H7 (cell line): Measurements from ENCODE around the gene ABLIM3. TPM values are rescaled to one million over a fixed set of nuclear protein-coding genes. Genes with fewer than 3 reads are reported as not detected.

Source experiments
- DNase-seq: peaks from one replicate; pipeline ENCODE4 v3.0.0; 2012
- H3K27me3 ChIP-seq: 2 replicates; pipeline ENCODE4 v1.6.0; 2011; ENCODE audit warnings: mild to moderate bottlenecking, low read length; ENCODE audit not compliant: control insufficient read depth, insufficient read depth
- H3K36me3 ChIP-seq: replicated peaks from 2 replicates; pipeline ENCODE4 v1.5.1; 2011; ENCODE audit warnings: low read length; ENCODE audit not compliant: control insufficient read depth, insufficient read depth
- H3K4me3 ChIP-seq: 2 replicates; pipeline ENCODE4 v1.5.1; 2011; ENCODE audit warnings: low read depth, mild to moderate bottlenecking, control low read depth, low read length, moderate library complexity; ENCODE audit not compliant: insufficient read depth
- total RNA-seq: library from RNA; depleted of rRNA; stranded (reverse); fragments of >200 nt; shearing (Covaris generic); gene quantifications from 2 replicates; pipeline ENCODE4 v1.2.3, GENCODE V29; 2014; rRNA removed

ABLIM3 gene
- total RNA-seq: 0.03 TPM in 1 of 2 replicates, not detected in the other

GRCh38 chr5:149141224-149141956 is at the start of gene ABLIM3:
Gene ABLIM3, plus strand, starts transcription at chr5:149141493. Its CDS starts 603 bp downstream, at chr5:149142096.
- peak within 1 kb of the TSS; percentile 47 for H3K4me3 ChIP-seq
- H3K36me3 ChIP-seq: no peaks in the 10 kb centered on the region
- H3K27me3 ChIP-seq: peaks cover 13% of the 10 kb centered on the region
- peak; percentile 93 for DNase-seq

DNA sequence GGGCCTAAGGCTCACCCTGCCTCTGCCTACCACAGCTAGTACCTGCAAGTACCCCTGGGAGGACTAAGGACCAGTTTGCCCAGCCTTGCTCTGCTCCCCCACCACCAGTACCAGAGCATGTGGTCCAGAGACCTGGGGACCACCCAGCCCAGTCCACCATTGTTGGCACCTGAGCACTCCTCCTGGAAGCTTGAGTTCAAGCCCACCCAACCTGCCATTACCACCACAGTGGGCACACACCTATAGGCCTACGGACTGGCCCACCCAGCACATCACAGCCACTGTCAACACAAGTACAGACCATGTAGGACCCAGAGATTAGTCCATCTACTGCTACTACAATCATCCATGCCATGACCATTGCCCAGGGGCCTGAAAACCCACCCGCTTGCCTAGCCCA is 47.7 kb upstream of the ABLIM3 start:
- Histone ChIP-seq H3K4me3 (no peak overlapping the region), H3K27me3 (no peaks in the 10 kb centered on the region), H3K36me3 (no peaks in the 10 kb centered on the region)
- no peak for DNase-seq

- DNase-seq: no peak
- Histone ChIP-seq H3K27me3 (no peaks in the 10 kb centered on the region), H3K36me3 (no peaks in the 10 kb centered on the region), H3K4me3 (no peak overlapping the region)
These were observed 46.3 kb upstream of the ABLIM3 start for GRCh38 chr5:149094996-149095395.

- Histone ChIP-seq H3K27me3 (no peaks in the 10 kb centered on the region), H3K36me3 (no peaks in the 10 kb centered on the region), H3K4me3 (no peak overlapping the region)
- no peak for DNase-seq
These were observed 41.4 kb upstream of the ABLIM3 start for GRCh38 chr5:149099920-149100319.

DNA sequence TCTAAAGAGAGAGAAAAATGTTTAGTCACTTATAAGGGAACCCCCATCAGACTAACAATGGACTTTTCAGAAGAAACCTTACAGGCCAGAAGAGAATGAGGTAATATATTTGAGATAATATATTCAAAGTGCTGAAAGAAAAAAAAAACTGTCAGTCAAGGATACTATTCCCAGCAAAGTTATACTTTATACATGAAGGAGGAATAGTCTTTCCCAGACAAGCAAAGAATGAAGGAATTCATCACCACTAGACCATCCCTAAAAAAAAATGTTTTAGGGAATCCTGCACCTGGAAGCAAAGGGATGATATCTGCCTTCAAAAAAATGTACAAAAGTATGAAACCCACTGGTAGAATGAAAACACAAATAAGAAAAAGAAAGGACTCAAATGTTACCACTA is 41.0 kb upstream of the ABLIM3 start:
- no peaks in the 10 kb centered on the region for H3K36me3 ChIP-seq
- H3K4me3 ChIP-seq: no peak overlapping the region
- no peaks in the 10 kb centered on the region for H3K27me3 ChIP-seq
- DNase-seq: no peak

GRCh38 chr5:149108651-149109280 is 32.5 kb upstream of the ABLIM3 start:
- H3K36me3 ChIP-seq: no peaks in the 10 kb centered on the region
- no peak overlapping the region for H3K4me3 ChIP-seq
- H3K27me3 ChIP-seq: no peaks in the 10 kb centered on the region
- DNase-seq: no peak

GRCh38 chr5:149110406-149110805 is 30.9 kb upstream of the ABLIM3 start:
- no peak overlapping the region for H3K4me3 ChIP-seq
- no peak for DNase-seq
- H3K27me3 ChIP-seq: no peaks in the 10 kb centered on the region
- no peaks in the 10 kb centered on the region for H3K36me3 ChIP-seq

GRCh38 chr5:149113669-149114068 is 27.6 kb upstream of the ABLIM3 start:
- Histone ChIP-seq H3K4me3 (no peak overlapping the region), H3K27me3 (no peaks in the 10 kb centered on the region), H3K36me3 (no peaks in the 10 kb centered on the region)
- no peak for DNase-seq

DNA sequence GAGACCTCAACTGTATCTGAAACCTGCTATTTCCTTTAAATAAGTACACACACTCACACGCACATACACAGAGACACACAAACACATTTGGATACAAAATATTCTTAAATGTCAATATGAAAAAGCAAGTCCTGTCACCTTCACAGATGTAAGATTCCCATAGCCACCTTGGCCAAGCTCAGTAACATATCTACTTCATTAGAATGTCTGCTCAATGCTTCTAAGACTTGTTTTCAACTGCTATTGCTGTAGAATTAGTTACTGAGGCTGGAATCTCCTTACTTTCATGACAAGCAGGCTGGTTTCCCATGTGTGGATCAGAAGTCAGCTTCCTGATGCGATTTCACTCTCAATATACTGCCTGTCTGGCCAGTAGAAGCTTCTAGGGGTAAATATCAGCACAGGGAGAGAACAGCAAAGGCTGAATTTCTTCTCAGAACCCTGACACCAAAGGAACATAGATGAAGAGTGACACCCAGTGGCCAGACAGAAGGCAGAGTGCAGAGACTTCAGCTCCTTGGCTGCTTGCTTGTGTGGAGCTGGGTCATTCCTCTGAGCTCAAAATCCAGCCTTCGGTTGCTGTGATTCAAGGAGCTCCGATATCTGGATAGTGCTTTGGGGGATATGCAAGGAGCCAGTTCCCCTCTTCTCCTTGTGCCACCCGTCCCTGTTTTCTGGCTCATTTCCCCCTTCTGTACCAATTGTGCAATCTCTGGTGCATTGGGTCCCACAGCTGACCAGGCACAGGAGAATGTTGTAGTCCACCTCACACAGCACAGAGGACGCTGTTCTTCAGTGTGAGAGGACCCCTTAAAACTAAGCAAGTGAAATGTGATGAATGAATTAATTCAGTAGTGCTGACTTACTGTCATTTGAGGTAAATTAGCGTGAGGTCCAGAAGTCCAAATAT is 26.6 kb upstream of the ABLIM3 start:
- Histone ChIP-seq H3K4me3 (no peak overlapping the region), H3K36me3 (no peaks in the 10 kb centered on the region), H3K27me3 (no peaks in the 10 kb centered on the region)
- DNase-seq: peak; percentile 39

GRCh38 chr5:149117970-149118369 is 23.3 kb upstream of the ABLIM3 start:
- H3K27me3 ChIP-seq: no peaks in the 10 kb centered on the region
- no peak overlapping the region for H3K4me3 ChIP-seq
- no peaks in the 10 kb centered on the region for H3K36me3 ChIP-seq
- no peak for DNase-seq

DNA sequence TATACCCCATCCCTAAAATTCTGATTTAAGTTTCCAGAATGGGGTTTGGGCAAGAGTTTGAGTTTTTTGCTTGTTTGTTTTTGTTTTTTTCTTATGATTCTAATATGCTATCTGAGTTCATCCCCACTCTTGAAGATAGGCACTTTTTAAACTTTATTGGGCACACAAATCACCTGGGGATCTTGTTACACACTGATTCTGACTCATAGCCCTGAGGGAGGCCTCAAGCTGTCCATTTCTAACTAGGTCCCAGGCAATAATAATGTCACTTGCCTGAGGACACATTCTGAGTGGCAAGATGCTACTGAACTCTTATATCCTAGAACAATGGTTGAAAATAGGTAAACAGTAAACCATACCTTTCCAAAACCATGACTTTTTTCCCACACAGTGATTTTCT is 22.8 kb upstream of the ABLIM3 start:
- H3K4me3 ChIP-seq: no peak overlapping the region
- no peak for DNase-seq
- no peaks in the 10 kb centered on the region for H3K27me3 ChIP-seq
- no peaks in the 10 kb centered on the region for H3K36me3 ChIP-seq

GRCh38 chr5:149121145-149121544 is 20.1 kb upstream of the ABLIM3 start:
- no peaks in the 10 kb centered on the region for H3K36me3 ChIP-seq
- no peaks in the 10 kb centered on the region for H3K27me3 ChIP-seq
- no peak overlapping the region for H3K4me3 ChIP-seq
- DNase-seq: no peak

DNA sequence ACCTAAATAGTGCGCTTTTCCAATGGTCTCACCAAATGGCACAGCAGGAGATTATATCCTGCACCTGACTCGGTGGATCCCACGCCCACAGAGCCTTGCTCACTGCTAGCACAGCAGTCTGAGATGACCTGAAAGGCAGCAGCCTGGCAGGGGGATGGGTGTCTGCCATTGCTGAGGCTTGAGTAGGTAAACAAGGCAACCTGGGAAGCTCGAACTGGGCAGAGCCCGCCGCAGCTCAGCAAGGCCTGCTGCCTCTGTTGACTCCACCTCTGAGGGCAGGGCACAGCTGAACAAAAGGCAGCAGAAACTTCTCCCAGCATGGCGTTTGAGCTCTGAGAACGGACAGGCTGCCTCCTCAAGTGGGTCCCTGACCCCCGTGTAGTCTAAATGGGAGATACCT is 18.1 kb upstream of the ABLIM3 start:
- Histone ChIP-seq H3K36me3 (no peaks in the 10 kb centered on the region), H3K4me3 (no peak overlapping the region), H3K27me3 (no peaks in the 10 kb centered on the region)
- no peak for DNase-seq

DNA sequence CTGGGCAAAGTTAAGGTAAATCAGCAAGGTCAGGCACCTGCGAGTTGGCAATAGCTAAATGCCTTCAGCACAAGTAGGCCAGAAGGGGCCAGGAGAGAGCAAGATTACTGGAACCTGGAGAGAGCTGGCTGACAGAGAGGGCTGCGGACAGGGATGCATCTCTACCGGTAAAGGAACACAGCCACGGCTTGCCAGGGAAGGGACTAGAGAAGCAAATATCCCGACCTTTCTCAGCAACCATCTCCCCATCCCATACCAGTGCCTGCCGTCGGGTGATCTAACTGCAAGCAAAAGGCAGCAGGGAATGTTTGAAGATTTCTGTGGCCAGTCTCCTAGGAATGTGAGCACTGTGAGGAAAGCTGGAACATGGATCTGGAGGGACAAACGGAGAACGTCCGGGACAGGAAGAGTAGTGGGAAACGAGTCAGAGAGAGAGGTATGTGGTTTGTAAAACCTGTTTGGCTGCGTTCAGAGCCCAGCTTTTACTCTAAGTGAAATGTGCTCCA is 15.9 kb upstream of the ABLIM3 start:
- Histone ChIP-seq H3K4me3 (no peak overlapping the region), H3K27me3 (no peaks in the 10 kb centered on the region), H3K36me3 (no peaks in the 10 kb centered on the region)
- DNase-seq: peak; percentile 68
